Liver (tissue), 9 donors: ENCODE data around the gene PON1. TPM values are rescaled to one million over a fixed set of nuclear protein-coding genes. Genes with fewer than 3 reads are reported as not detected.

ENCODE experiments used
- DNase-seq: peaks from one replicate; pipeline ENCODE4 v3.0.0-alpha.2; 2017; ENCODE audit warnings: low spot score
- H3K27ac ChIP-seq, 2 donors: one replicate each; pipeline ENCODE4 v1.7.0; 2013; ENCODE audit warnings: inconsistent platforms in 2 of 2, low read length in 2 of 2, control low read depth in 1 of 2, low read depth in 1 of 2, mild to moderate bottlenecking in 1 of 2
- H3K27me3 ChIP-seq, 4 donors: one replicate each; pipeline versions ENCODE4 v1.6.1 to v1.7.0; 2013; ENCODE audit warnings: low read length in 3 of 4, inconsistent platforms in 1 of 4, mild to moderate bottlenecking in 1 of 4, moderate library complexity in 1 of 4; ENCODE audit not compliant: control insufficient read depth in 4 of 4, insufficient read depth in 4 of 4
- H3K36me3 ChIP-seq, 4 donors: one replicate each; pipeline versions ENCODE4 v1.6.1 to v1.7.0; 2013; ENCODE audit warnings: low read length in 3 of 4, mild to moderate bottlenecking in 3 of 4, low read depth in 1 of 4, moderate library complexity in 1 of 4; ENCODE audit not compliant: control insufficient read depth in 4 of 4, insufficient read depth in 3 of 4
- H3K4me1 ChIP-seq, 4 donors: one replicate each; pipeline versions ENCODE4 v1.6.1 to v1.7.0; 2013; ENCODE audit warnings: low read length in 3 of 4, mild to moderate bottlenecking in 3 of 4, moderate library complexity in 1 of 4; ENCODE audit not compliant: control insufficient read depth in 4 of 4, insufficient read depth in 4 of 4
- H3K4me3 ChIP-seq, 3 donors: one replicate each; pipeline versions ENCODE4 v1.6.1 to v1.7.0; 2013; ENCODE audit warnings: low read length in 3 of 3, control low read depth in 1 of 3, low read depth in 1 of 3, mild to moderate bottlenecking in 1 of 3
- H3K9ac ChIP-seq, 2 donors: one replicate each; pipeline ENCODE4 v1.7.0; 2013; ENCODE audit warnings: low read length in 2 of 2, mild to moderate bottlenecking in 2 of 2, moderate library complexity in 2 of 2, control low read depth in 1 of 2, low read depth in 1 of 2
- H3K9me3 ChIP-seq, 4 donors: one replicate each; pipeline versions ENCODE4 v1.6.1 to v1.7.0; 2013; ENCODE audit warnings: low read length in 3 of 4; ENCODE audit not compliant: control insufficient read depth in 4 of 4
- ATF3 ChIP-seq: IDR thresholded peaks from 2 replicates; pipeline ENCODE4 v1.6.1; 2016; ENCODE audit warnings: antibody characterized with exemption
- EGR1 ChIP-seq, 2 donors: IDR thresholded peaks; 2 replicates each; pipeline ENCODE4 v1.6.1; 2016 to 2018; ENCODE audit warnings: antibody characterized with exemption in 2 of 2, low read depth in 2 of 2
- FOXA1 ChIP-seq: IDR thresholded peaks from 2 replicates; pipeline ENCODE4 v1.6.1; 2016; ENCODE audit warnings: antibody characterized with exemption
- FOXA2 ChIP-seq: IDR thresholded peaks from 2 replicates; pipeline ENCODE4 v1.6.1; 2016; ENCODE audit warnings: antibody characterized with exemption
- GABPA ChIP-seq, 2 donors: IDR thresholded peaks in 1 of 2; conservative IDR thresholded peaks in 1 of 2; 2 replicates each; pipeline ENCODE4 v1.6.1; 2016; ENCODE audit warnings: antibody characterized with exemption in 2 of 2, mild to moderate bottlenecking in 1 of 2, moderate library complexity in 1 of 2
- HNF4A ChIP-seq, 2 donors: conservative IDR thresholded peaks; 2 replicates each; pipeline ENCODE4 v1.6.1; 2016; ENCODE audit warnings: antibody characterized with exemption in 2 of 2, mild to moderate bottlenecking in 2 of 2
- HNF4G ChIP-seq: IDR thresholded peaks from 2 replicates; pipeline ENCODE4 v1.6.1; 2016; ENCODE audit warnings: antibody characterized with exemption
- JUND ChIP-seq, 2 donors: IDR thresholded peaks; 2 replicates each; pipeline ENCODE4 v1.6.1; 2016; ENCODE audit warnings: antibody characterized with exemption in 2 of 2
- MAX ChIP-seq: IDR thresholded peaks from 2 replicates; pipeline ENCODE4 v1.6.1; 2016; ENCODE audit warnings: antibody characterized with exemption
- NR2F2 ChIP-seq: IDR thresholded peaks from 2 replicates; pipeline ENCODE4 v1.6.1; 2016; ENCODE audit warnings: antibody characterized with exemption
- RAD21 ChIP-seq, 2 donors: IDR thresholded peaks; 2 replicates each; pipeline ENCODE4 v1.6.1; 2016; ENCODE audit warnings: antibody characterized with exemption in 2 of 2, mild to moderate bottlenecking in 2 of 2
- REST ChIP-seq: IDR thresholded peaks from 2 replicates; pipeline ENCODE4 v1.6.1; 2016; ENCODE audit warnings: antibody characterized with exemption, mild to moderate bottlenecking
- RXRA ChIP-seq, 2 donors: IDR thresholded peaks; 2 replicates each; pipeline ENCODE4 v1.6.1; 2017 to 2018; ENCODE audit warnings: antibody characterized with exemption in 2 of 2, mild to moderate bottlenecking in 1 of 2
- SP1 ChIP-seq: IDR thresholded peaks from 2 replicates; pipeline ENCODE4 v1.6.1; 2018; ENCODE audit warnings: antibody characterized with exemption, mild to moderate bottlenecking
- TAF1 ChIP-seq: conservative IDR thresholded peaks from 2 replicates; pipeline ENCODE4 v1.6.1; 2016; ENCODE audit warnings: antibody characterized with exemption, mild to moderate bottlenecking
- YY1 ChIP-seq: IDR thresholded peaks from 2 replicates; pipeline ENCODE4 v1.6.1; 2016; ENCODE audit warnings: antibody characterized with exemption, mild to moderate bottlenecking
- ZBTB33 ChIP-seq: IDR thresholded peaks from 2 replicates; pipeline ENCODE4 v1.6.1; 2016; ENCODE audit warnings: antibody characterized with exemption
- WGBS: extraction: QIAGEN DNeasy Blood & Tissue Kit; methylation state at CpG from one replicate; pipeline ENCODE4 v1.1.7; 2013; 5-methylcytosine and 5-hydroxymethylcytosine counted together
- polyA plus RNA-seq, 2 donors: library from polyadenylated mRNA; stranded (reverse) in 1 of 2; unstranded in 1 of 2; fragments of 200-250 nt in 1 of 2; fragments of >200 nt in 1 of 2; fragmentation: Nextera tagmentation in 1 of 2; extraction: Ambion mirVana in 1 of 2; gene quantifications; one replicate each; pipeline versions ENCODE4 v1.2.1 to v1.2.3, GENCODE V29; 2013 to 2015
- total RNA-seq, 2 donors: library from RNA; depleted of rRNA; stranded (reverse); fragments of >200 nt; gene quantifications; one replicate each; pipeline ENCODE4 v1.2.3, GENCODE V29; 2014
- donor health status: healthy.
- donor health status: healthy.
- donor health status: healthy.
- donor health status: healthy.
- donor health status: healthy.

PON1 gene
- total and polyA plus RNA-seq, 4 donors = 54.8 to 1,101 (median 207) TPM

GRCh38 chr7:95327356-95327755 is 3.0 kb upstream of the PON1 start:
- H3K4me3 ChIP-seq = no peak overlapping the region
- H3K36me3 ChIP-seq = no peaks in the 10 kb centered on the region
- 58% methylated on average over 3 of the region's 3 CpGs for WGBS

More at GRCh38 chr7:95327356-95327755, 3.0 kb upstream of the PON1 start:
- H3K9ac ChIP-seq = no peak overlapping the region
- peaks cover 0 to 32% (median 19%) of the 10 kb centered on the region in 4 donors for H3K4me1 ChIP-seq
- no peaks in the 10 kb centered on the region for H3K27me3 ChIP-seq
- no peak overlapping the region for H3K27ac ChIP-seq
- no peak for DNase-seq
- H3K9me3 ChIP-seq = no peaks in the 10 kb centered on the region
- TF ChIP-seq HNF4A (conservative IDR thresholded peaks at IDR 0.05) = no peak
- TF ChIP-seq MAX = no peak
- no peak for TF ChIP-seq FOXA2
- no peak for TF ChIP-seq ATF3
- no peak for TF ChIP-seq NR2F2
- TF ChIP-seq SP1 = no peak
- no peak for TF ChIP-seq ZBTB33
- TF ChIP-seq RXRA (IDR thresholded peaks at IDR 0.05) = no peak
- TF ChIP-seq YY1 = no peak
- TF ChIP-seq FOXA1 = no peak
- TF ChIP-seq EGR1 (IDR thresholded peaks at IDR 0.05; ENCODE audit: low read depth in 2 of 2) = no peak
- TF ChIP-seq RAD21 (IDR thresholded peaks at IDR 0.05) = no peak
- TF ChIP-seq HNF4G = no peak
- TF ChIP-seq TAF1 = no peak
- TF ChIP-seq JUND (IDR thresholded peaks at IDR 0.05) = no peak
- no peak for TF ChIP-seq GABPA (IDR thresholded peaks at IDR 0.05 in 1 of 2, conservative IDR thresholded peaks at IDR 0.05 in 1 of 2)
- no peak for TF ChIP-seq REST
